Uterus (tissue), 2 donors: ENCODE measurements around the gene CTDNEP1.

Experiments
- CTCF ChIP-seq, 4 experiments: fragments of 200-600 bp in 2 of 4; fragments of 450-650 bp in 2 of 4; sonication (generic) in 2 of 4; IDR thresholded peaks; one replicate each; pipeline ENCODE4 v1.5.1; 2016 to 2019; ENCODE audit warnings: antibody characterized with exemption in 4 of 4, mild to moderate bottlenecking in 2 of 4, moderate library complexity in 1 of 4
- POLR2A ChIP-seq, 2 donors: fragments of 450-650 bp; IDR thresholded peaks; one replicate each; pipeline ENCODE4 v1.6.1; 2016; ENCODE audit warnings: antibody characterized with exemption in 2 of 2, mild to moderate bottlenecking in 1 of 2, moderate library complexity in 1 of 2

- TF ChIP-seq CTCF (IDR thresholded peaks at IDR 0.05) = no peak
- no peak for TF ChIP-seq POLR2A (IDR thresholded peaks at IDR 0.05)
Observed at GRCh38 chr17:7215136-7215638, 36.3 kb downstream of the CTDNEP1 start.
